ENCODE data around the gene KLHDC3.
A peak's percentile ranks its signal among the peaks of the same experiment; 100 is the strongest.

Gene KLHDC3

GRCh38 chr6:43059168-43060033 is 45.4 kb downstream of the KLHDC3 start, which contains the start of the genes KLC4 and MRPL2:
Gene KLC4 (plus strand): TSS chr6:43059631. CDS start chr6:43061336, 1,705 bp downstream.
Gene MRPL2 (minus strand): TSS chr6:43059434. CDS start chr6:43059381, 53 bp downstream.
- DNase-seq, result peak; percentile 96 to 99

GRCh38 chr6:43060034-43060754 is 46.1 kb downstream of the KLHDC3 start:
- DNase-seq, result no peak

- no peak for DNase-seq
Observed at GRCh38 chr6:43060755-43061633, 46.9 kb downstream of the KLHDC3 start.

GRCh38 chr6:43061861-43062260 is 47.8 kb downstream of the KLHDC3 start:
- DNase-seq, result no peak

- no peak for DNase-seq
Observed at GRCh38 chr6:43062818-43063217, 48.8 kb downstream of the KLHDC3 start.

- no peak for DNase-seq
Observed at GRCh38 chr6:43070028-43070632, 56.1 kb downstream of the KLHDC3 start.
